CD4-positive, alpha-beta T cell treated with Interleukin-21 for 1 hour (primary cell): ENCODE measurements around the gene LGR6.
"Not testable (repeated sequence)": the region's sequence is repeated elsewhere in the genome, so short reads cannot be mapped to it uniquely, and the experiment has no call there.

ENCODE experiments used
- DNase-seq: peaks from one replicate; pipeline ENCODE4 v3.0.0-alpha.2; 2020

Gene LGR6

DNA sequence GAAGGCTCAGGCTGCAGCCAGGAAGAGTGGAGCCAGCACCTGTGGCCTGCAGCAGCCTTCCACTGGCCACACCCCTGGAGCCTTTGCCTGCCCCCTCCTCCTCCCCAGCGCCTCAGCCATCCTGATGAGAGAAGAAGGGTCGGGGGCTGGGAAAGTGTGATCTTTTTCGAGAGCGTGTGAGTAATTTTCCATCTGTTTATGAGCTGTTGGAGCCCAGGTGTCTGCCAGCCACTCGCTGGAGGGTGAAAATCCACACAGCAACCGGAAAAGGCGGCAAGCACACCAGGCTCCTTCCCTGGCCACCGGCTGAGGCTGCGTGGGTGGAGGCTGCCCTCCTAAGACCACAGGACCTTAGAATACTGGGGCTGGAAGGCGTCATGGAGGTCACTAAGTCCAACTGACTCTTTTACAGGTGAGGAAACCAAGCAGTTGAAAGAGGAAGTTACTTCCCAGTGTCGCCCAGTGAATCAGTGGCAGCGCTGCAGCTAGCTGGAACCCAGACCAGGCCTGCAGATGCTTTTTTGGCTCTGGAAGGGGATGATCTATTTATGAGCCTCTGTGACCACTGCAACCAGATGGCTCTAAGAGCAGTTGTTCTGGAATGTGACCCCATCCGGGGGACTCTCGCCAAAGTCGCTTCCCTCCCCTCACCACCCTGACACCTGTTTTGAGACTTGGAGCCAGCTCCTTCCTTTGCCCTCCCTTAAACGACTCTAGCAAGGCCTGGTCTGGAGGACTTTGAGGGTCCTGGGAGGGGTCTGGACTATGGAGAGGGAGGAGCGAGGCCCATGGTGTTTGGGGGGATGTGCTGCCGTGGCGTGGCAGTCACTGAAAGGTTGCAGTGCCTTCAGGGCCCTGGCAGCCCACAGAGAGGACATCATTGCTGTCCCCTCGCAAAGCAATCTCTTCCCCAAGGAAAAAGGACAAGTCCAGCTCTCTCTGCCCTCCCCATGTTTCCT is 54.5 kb downstream of the LGR6 start:
- DNase-seq = no peak

GRCh38 chr1:202248861-202249260 is 55.3 kb downstream of the LGR6 start:
- no peak for DNase-seq

DNA sequence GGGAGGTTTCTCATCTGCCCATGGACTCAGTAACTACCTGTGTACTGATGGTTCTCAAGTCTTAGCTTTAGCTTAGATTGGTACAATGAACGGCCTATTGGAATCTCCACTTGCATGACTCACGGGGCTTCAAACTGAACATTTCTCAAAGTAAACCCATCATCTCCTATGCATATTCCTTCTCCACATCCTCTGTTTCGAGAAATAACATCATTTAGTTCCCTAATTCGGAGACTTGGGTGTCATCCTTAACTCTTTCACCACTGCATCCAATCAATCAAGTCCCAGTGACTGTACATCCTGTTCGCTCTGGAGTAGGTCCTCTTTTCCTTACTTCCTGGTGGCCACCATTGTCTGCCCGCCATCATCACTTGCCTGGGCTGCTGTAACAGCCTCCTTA is 55.8 kb downstream of the LGR6 start:
- no peak for DNase-seq

DNA sequence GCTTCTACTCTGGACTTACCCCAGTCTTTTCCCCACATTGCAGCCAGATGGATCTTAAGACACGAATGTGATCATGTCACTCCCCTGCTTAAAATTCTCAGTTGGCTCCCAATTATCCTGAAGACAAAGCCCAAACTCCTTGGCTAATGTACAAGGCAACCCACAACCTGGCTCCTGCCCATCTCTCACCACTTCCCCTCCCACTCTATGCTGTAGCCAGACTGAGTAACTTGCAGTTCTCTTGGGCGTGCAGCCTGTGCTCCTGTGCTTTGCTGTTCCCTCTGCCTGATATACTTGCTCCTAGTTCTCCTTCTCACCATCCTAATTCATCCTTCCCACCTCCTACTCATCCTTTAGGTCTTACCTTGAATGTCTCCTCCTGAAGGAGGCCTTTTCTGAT is 56.2 kb downstream of the LGR6 start:
- DNase-seq = no peak

GRCh38 chr1:202250982-202251381 is 57.4 kb downstream of the LGR6 start:
- DNase-seq = no peak

DNA sequence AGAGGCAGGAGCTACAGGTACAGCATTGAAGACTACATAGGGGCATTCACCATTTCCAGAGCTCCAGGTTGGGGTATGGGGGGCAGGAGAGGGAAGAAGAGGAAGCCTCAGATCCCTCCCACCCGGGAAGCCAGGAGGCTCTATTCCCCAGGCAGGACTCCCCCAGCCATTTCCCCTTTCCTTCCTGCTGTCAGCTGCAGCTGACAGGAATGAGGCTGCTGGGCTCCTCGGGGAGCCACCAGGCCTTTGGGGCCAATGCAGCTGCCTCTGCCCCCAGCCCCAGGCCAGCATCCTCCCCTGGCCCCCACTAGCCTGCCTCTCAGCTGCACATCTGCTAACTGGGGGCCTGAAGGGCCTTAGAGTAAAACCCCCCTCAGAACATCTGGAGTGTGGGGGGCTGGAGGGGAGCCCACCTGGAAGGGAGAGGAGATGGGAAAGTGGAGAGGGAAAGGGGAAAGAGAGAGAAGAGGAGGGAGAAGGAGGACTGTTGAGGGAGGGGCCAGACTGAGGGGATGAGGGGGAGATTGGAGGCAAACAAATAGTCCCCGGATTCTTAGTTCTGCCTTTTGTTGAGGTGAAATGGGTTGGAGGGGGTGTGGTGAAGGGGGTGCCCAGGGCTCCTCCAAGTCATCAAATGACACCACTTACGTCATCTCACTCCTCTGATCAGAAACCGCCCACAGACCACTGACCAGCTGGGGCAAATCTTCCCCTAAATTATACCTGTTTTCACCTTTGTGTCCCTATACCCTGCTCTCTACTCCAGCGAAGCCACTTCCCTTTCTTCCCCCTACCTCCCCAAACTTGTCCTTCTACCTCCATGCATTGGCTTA is 58.0 kb downstream of the LGR6 start:
- no peak for DNase-seq

- no peak for DNase-seq
These were observed 58.7 kb downstream of the LGR6 start for GRCh38 chr1:202252271-202252670.

- no peak for DNase-seq
These were observed 61.1 kb downstream of the LGR6 start for GRCh38 chr1:202254454-202255252.

- DNase-seq = no peak
These were observed 61.7 kb downstream of the LGR6 start for GRCh38 chr1:202255343-202255742.

DNA sequence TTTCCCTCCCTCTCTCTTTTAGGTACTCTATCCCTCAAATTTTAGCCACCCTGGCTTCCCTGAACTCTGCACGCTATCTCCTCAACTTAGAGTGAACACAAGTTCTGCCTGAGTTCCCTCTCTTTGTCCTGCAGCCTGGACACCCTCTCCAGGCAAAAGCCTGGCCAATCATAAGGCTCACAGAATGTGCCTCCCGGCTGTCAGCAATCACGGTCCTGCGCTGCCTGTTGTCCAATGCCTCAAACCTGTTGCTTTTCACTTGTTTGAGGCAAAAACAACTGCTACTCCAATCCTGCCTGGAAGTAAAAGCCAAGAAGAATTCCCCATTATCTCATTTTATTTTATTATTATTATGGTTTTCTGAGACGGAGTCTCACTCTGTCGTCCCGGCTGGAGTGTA is 66.1 kb downstream of the LGR6 start:
- no peak for DNase-seq

DNA sequence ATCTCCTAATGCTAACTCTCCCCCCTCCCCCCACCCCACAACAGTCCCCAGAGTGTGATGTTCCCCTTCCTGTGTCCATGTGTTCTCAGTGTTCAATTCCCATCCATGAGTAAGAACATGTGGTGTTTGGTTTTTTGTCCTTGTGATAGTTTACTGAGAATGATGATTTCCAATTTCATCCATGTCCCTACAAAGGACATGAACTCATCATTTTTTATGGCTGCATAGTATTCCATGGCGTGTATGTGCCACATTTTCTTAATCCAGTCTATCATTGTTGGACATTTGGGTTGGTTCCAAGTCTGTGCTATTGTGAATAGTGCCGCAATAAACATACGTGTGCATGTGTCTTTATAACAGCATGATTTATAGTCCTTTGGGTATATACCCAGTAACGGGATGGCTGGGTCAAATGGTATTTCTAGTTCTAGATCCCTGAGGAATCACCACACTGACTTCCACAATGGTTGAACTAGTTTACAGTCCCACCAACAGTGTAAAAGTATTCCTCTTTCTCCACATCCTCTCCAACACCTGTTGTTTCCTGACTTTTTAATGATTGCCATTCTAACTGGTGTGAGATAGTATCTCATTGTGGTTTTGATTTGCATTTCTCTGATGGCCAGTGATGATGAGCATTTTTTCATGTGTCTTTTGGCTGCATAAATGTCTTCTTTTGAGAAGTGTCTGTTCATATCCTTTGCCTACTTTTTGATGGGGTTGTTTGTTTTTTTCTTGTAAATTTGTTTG is 67.8 kb downstream of the LGR6 start:
- not testable (repeated sequence) for DNase-seq

GRCh38 chr1:202263628-202264027 is 70.0 kb downstream of the LGR6 start:
- no peak for DNase-seq

DNA sequence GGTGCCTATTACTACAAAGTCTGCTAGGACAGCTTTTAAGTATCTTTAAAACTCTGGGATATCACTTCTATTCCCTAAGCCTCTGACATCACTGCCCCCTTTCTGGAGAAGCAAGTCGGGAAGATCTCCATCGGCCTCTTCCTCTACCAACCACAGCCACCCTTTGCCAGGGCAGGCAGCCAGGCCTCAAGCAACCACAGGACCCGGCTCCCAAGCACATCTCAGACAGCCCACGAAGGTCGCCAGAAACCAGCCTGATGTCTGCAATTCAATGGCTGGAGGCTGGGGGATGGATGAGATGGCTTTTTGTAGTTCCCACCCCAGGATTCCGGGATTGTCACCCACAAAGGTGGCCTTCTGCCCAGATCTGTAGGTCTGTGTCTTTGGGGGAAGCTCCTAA is 70.7 kb downstream of the LGR6 start:
- no peak for DNase-seq

- no peak for DNase-seq
These were observed 71.1 kb downstream of the LGR6 start for GRCh38 chr1:202264726-202265125.

DNA sequence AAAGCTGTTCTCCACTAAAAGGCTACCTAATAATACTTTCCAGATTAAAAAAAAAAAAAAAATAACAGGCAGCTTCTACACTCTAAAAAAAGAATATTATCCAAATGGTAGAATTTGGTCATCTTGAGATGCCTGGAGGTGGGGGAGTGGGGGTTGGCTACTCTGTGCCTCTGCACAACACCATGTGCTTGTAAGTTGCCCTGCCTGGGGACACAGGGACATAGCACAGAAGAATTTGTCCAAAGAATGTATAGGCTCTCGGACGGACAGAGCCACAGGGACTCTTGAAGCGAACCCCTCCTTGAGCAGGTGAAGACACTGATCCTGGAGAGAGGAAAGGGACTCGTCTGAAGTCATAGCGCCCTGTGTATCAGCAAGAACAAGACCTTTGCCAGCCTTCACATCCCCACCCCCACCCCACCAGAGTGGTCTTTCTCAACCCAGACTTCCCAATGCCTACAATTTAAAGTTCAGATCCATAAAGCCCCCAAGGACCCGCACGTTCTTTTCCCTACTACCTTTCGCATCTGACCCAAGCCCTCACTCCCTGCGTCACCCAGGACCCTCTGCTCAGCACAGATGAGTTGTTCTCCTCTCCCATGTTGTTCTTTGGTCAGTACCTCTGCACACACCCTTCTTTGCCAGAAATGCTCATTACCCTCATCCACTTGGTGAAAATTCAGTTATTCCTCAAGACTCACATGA is 72.6 kb downstream of the LGR6 start:
- no peak for DNase-seq

- DNase-seq = no peak
These were observed 74.4 kb downstream of the LGR6 start for GRCh38 chr1:202268032-202268431.

- DNase-seq = no peak
These were observed 75.2 kb downstream of the LGR6 start for GRCh38 chr1:202268817-202269216.

DNA sequence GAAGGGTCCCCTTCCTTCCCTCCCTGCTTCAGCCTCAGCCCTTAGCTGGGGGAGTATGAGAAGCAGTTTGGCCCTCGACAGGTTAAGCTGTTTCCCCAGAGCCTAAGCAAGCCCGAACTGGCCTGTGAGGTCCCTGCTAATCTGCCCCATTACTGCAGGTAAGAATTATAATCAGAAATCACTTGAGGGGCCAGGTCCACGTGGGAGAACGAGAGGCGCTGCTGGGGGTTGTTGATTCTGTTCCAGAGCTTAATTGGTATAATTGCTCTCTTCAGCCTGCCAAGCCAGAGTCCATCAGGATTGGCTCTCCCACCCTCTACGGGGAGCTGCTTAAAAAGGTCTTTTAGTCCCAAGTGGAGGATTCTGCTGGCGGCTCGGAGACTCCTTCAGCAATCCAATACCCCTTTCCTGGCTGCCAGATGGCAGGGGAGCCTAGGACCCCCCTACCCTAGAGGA is 77.3 kb downstream of the LGR6 start:
- no peak for DNase-seq

GRCh38 chr1:202272103-202272845 is 78.7 kb downstream of the LGR6 start:
- no peak for DNase-seq

- DNase-seq = peak; percentile 41
These were observed 81.0 kb downstream of the LGR6 start for GRCh38 chr1:202274611-202275010.
